MM.1S (cell line): Measurements from ENCODE around the gene TMEM270.
"Not testable (repeated sequence)": the region's sequence is repeated elsewhere in the genome, so short reads cannot be mapped to it uniquely, and the experiment has no call there.

Experiments used
- DNase-seq: peaks from one replicate; pipeline ENCODE4 v3.0.0-alpha.2; 2015
- H2AFZ ChIP-seq: fragments of 300-600 bp; sonication (generic); 2 replicates; pipeline ENCODE4 v1.6.0; 2016; ENCODE audit warnings: antibody characterized with exemption, low read length
- H3F3A ChIP-seq: fragments of 300-600 bp; sonication (generic); 2 replicates; pipeline ENCODE4 v1.6.1; 2016; ENCODE audit warnings: mild to moderate bottlenecking, antibody characterized with exemption, low read length, moderate library complexity, mixed read lengths; ENCODE audit not compliant: insufficient read depth
- H3K27ac ChIP-seq: fragments of 300-600 bp; sonication (generic); 2 replicates; pipeline ENCODE4 v1.5.1; 2016; ENCODE audit warnings: mild to moderate bottlenecking, low read length
- H3K27me3 ChIP-seq: fragments of 300-600 bp; sonication (generic); replicated peaks from 2 replicates; pipeline ENCODE4 v1.6.0; 2016; ENCODE audit warnings: low read length; ENCODE audit not compliant: insufficient read depth
- H3K36me3 ChIP-seq: fragments of 300-600 bp; sonication (generic); replicated peaks from 2 replicates; pipeline ENCODE4 v1.6.1; 2016; ENCODE audit warnings: mild to moderate bottlenecking, low read length, mixed read lengths; ENCODE audit not compliant: insufficient read depth
- H3K4me1 ChIP-seq: fragments of 300-600 bp; sonication (generic); 2 replicates; pipeline ENCODE4 v1.6.1; 2016; ENCODE audit warnings: low read length, mixed read lengths
- H3K4me2 ChIP-seq: fragments of 300-600 bp; sonication (generic); 2 replicates; pipeline ENCODE4 v1.6.0; 2016; ENCODE audit warnings: low read depth, low read length
- H3K4me3 ChIP-seq: fragments of 300-600 bp; sonication (generic); 2 replicates; pipeline ENCODE4 v1.5.1; 2016; ENCODE audit warnings: low read length, mixed read lengths
- H3K79me2 ChIP-seq: fragments of 300-600 bp; sonication (generic); 2 replicates; pipeline ENCODE4 v1.6.1; 2016; ENCODE audit warnings: mixed run types, low read length, mixed read lengths
- H3K9ac ChIP-seq: fragments of 300-600 bp; sonication (generic); 2 replicates; pipeline ENCODE4 v1.6.1; 2016; ENCODE audit warnings: low read length, mixed read lengths
- H3K9me2 ChIP-seq: fragments of 300-600 bp; sonication (generic); replicated peaks from 2 replicates; pipeline ENCODE4 v1.6.1; 2016; ENCODE audit warnings: mild to moderate bottlenecking, low read length, mixed read lengths; ENCODE audit not compliant: insufficient read depth
- H3K9me3 ChIP-seq: fragments of 300-600 bp; sonication (generic); replicated peaks from 2 replicates; pipeline ENCODE4 v1.6.1; 2016; ENCODE audit warnings: mild to moderate bottlenecking, low read length, mixed read lengths; ENCODE audit not compliant: insufficient read depth
- H4K20me1 ChIP-seq: fragments of 300-600 bp; sonication (generic); 2 replicates; pipeline ENCODE4 v1.6.1; 2016; ENCODE audit warnings: mild to moderate bottlenecking, low read length, moderate library complexity, mixed read lengths; ENCODE audit not compliant: insufficient read depth
- EZH2 ChIP-seq: fragments of 300-600 bp; sonication (generic); optimal IDR thresholded peaks from 2 replicates; pipeline ENCODE3; 2017; ENCODE audit warnings: low read depth, mild to moderate bottlenecking, antibody characterized with exemption, low read length, mixed read lengths
- EZH2phosphoT487 ChIP-seq: fragments of 300-600 bp; sonication (generic); IDR thresholded peaks from 2 replicates; pipeline ENCODE4 v1.6.1; 2018; ENCODE audit warnings: antibody characterized with exemption, low read length
- TF ChIP-seq, protein P1 (sequence below): fragments of 300-600 bp; sonication (generic); IDR thresholded peaks from 2 replicates; pipeline ENCODE4 v1.5.1; 2016; ENCODE audit warnings: antibody characterized with exemption, low read length, mixed read lengths

Gene TMEM270

DNA sequence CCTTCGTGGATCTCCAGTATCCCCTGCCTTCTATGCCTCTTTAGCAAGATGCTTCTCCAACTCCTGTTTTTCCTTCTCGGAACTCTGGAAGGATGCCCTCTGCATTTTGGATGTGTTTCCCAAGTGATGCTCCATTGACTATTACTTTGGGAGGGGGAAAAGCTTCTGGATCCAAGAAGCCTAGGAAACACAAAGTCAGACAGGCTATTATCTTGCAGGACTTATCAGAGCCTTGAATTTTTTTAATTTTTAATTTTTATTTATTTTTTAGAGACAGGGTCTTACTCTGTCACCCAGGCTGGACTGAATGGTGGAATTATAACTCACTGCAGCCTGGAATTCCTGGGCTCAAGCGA, 21.1 kb downstream of the TMEM270 start:
- Histone ChIP-seq H3K9me2 (no peaks in the 10 kb centered on the region), H3K4me2 (no peak overlapping the region), H3K79me2 (no peaks in the 10 kb centered on the region), H4K20me1 (no peaks in the 10 kb centered on the region), H2AFZ (no peak overlapping the region), H3K36me3 (no peaks in the 10 kb centered on the region), H3K4me1 (no peaks in the 10 kb centered on the region), H3K27ac (no peak overlapping the region), H3K9ac (no peak overlapping the region), H3K9me3 (no peaks in the 10 kb centered on the region), H3K27me3 (peaks cover 52% of the 10 kb centered on the region), H3K4me3 (no peak overlapping the region), H3F3A (no peaks in the 10 kb centered on the region)
- DNase-seq = no peak
- no peak for TF ChIP-seq EZH2
- TF ChIP-seq, protein P1, sequence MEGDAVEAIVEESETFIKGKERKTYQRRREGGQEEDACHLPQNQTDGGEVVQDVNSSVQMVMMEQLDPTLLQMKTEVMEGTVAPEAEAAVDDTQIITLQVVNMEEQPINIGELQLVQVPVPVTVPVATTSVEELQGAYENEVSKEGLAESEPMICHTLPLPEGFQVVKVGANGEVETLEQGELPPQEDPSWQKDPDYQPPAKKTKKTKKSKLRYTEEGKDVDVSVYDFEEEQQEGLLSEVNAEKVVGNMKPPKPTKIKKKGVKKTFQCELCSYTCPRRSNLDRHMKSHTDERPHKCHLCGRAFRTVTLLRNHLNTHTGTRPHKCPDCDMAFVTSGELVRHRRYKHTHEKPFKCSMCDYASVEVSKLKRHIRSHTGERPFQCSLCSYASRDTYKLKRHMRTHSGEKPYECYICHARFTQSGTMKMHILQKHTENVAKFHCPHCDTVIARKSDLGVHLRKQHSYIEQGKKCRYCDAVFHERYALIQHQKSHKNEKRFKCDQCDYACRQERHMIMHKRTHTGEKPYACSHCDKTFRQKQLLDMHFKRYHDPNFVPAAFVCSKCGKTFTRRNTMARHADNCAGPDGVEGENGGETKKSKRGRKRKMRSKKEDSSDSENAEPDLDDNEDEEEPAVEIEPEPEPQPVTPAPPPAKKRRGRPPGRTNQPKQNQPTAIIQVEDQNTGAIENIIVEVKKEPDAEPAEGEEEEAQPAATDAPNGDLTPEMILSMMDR = no peak
- TF ChIP-seq EZH2phosphoT487 = no peak

GRCh38 chr7:73884867-73885422, 24.0 kb downstream of the TMEM270 start:
- H3K36me3 ChIP-seq, H4K20me1 ChIP-seq, H2AFZ ChIP-seq, H3K9me3 ChIP-seq, DNase-seq, H3K4me2 ChIP-seq, H3K9me2 ChIP-seq, H3K9ac ChIP-seq, H3K4me3 ChIP-seq, H3K27ac ChIP-seq, H3K4me1 ChIP-seq, H3K79me2 ChIP-seq, H3F3A ChIP-seq: not testable (repeated sequence)
- H3K27me3 ChIP-seq = peaks cover 35% of the 10 kb centered on the region

GRCh38 chr7:73885433-73885974, 24.5 kb downstream of the TMEM270 start:
- Histone ChIP-seq H3K36me3 (no peaks in the 10 kb centered on the region), H2AFZ (no peak overlapping the region), H3K9ac (no peak overlapping the region), H3K79me2 (no peaks in the 10 kb centered on the region), H3K27ac (no peak overlapping the region), H3K4me3 (no peak overlapping the region), H3K27me3 (peaks cover 29% of the 10 kb centered on the region), H3F3A (no peaks in the 10 kb centered on the region), H3K4me1 (no peaks in the 10 kb centered on the region), H4K20me1 (no peaks in the 10 kb centered on the region), H3K9me2 (no peaks in the 10 kb centered on the region), H3K9me3 (no peaks in the 10 kb centered on the region), H3K4me2 (no peak overlapping the region)
- TF ChIP-seq, protein P1 = no peak
- DNase-seq = no peak

DNA sequence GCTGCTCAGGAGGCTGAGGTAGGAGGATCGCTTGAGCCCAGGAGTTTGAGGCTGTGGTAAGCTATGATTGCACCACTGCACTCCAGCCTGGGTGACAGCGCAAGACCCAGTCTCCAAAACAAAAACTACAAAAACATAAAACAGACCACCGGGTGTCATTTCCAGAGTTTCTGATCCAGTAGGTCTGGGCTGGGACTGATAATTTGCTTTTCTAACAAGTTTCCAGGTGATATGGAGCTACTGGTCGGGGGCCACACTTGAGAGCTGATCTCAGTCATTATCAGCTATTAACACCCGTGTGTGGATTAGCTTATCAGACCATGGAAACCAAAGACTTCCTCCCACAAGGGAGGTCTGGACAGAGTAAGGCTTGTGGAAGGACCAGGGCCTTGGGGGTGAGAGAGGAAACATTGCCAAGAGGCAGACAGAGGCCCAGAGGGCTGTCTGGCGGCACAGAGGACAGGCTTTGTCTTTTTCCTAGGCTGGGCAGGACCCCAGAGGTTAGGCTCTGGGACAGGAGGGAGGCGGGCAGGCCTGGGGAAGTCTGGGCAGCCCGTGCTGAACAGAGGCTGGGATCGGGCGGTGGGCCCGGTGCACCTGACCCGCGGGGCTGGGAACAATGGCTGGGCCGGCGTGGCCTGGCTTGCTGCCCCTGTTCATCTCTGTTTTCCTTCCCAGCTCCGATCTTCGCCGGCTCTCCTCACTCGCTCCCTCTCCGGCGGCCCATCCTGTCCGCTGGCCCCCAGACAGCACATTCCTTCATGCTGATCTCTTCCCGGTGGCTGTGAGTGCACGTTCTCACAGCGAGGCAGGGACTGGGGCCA, 25.2 kb downstream of the TMEM270 start:
- Histone ChIP-seq H3K4me1 (no peaks in the 10 kb centered on the region), H2AFZ (no peak overlapping the region), H3F3A (no peaks in the 10 kb centered on the region), H3K9ac (no peak overlapping the region), H3K27ac (no peak overlapping the region), H3K79me2 (no peaks in the 10 kb centered on the region), H3K27me3 (peaks cover 23% of the 10 kb centered on the region), H3K9me2 (no peaks in the 10 kb centered on the region), H3K9me3 (no peaks in the 10 kb centered on the region), H4K20me1 (no peaks in the 10 kb centered on the region), H3K4me3 (no peak overlapping the region), H3K36me3 (no peaks in the 10 kb centered on the region), H3K4me2 (no peak overlapping the region)
- no peak for DNase-seq
- TF ChIP-seq EZH2phosphoT487 (no peak), EZH2 (no peak)
- TF ChIP-seq, protein P1 = no peak
